22Rv1 (cell line): ENCODE results near the gene SLC35F4.

Experiments used
- ZFX ChIP-seq: fragments of 450-650 bp; IDR thresholded peaks from 2 replicates; pipeline ENCODE4 v1.6.1; 2017; ENCODE audit warnings: antibody characterized with exemption, borderline replicate concordance
- TF ChIP-seq, protein P1 (sequence below): fragments of 450-650 bp; IDR thresholded peaks from 2 replicates; pipeline ENCODE4 v1.5.1; 2017; ENCODE audit warnings: mild to moderate bottlenecking

DNA sequence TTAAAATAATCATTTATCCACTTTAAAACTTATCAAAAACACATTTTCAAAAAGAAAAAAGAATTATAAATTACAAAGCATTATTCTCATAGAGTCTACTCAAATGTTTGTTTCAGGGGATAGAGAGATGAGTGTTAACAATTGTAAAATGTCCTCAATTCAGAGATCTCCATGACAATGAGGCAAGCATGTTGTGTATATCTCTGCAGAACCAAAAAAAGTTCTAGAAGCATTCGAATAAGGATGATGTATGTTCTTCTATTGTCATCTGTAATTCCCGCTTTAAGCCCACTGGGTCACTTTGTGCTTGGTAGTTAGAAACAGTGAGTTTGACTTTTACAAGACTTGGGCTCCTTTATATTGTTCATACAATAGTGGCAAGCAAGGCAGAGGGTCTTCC, 298.7 kb downstream of the SLC35F4 start:
- TF ChIP-seq, protein P1, sequence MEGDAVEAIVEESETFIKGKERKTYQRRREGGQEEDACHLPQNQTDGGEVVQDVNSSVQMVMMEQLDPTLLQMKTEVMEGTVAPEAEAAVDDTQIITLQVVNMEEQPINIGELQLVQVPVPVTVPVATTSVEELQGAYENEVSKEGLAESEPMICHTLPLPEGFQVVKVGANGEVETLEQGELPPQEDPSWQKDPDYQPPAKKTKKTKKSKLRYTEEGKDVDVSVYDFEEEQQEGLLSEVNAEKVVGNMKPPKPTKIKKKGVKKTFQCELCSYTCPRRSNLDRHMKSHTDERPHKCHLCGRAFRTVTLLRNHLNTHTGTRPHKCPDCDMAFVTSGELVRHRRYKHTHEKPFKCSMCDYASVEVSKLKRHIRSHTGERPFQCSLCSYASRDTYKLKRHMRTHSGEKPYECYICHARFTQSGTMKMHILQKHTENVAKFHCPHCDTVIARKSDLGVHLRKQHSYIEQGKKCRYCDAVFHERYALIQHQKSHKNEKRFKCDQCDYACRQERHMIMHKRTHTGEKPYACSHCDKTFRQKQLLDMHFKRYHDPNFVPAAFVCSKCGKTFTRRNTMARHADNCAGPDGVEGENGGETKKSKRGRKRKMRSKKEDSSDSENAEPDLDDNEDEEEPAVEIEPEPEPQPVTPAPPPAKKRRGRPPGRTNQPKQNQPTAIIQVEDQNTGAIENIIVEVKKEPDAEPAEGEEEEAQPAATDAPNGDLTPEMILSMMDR: no peak
- no peak for TF ChIP-seq ZFX
